ENCODE results near the gene RIMBP2.

Gene RIMBP2

DNA sequence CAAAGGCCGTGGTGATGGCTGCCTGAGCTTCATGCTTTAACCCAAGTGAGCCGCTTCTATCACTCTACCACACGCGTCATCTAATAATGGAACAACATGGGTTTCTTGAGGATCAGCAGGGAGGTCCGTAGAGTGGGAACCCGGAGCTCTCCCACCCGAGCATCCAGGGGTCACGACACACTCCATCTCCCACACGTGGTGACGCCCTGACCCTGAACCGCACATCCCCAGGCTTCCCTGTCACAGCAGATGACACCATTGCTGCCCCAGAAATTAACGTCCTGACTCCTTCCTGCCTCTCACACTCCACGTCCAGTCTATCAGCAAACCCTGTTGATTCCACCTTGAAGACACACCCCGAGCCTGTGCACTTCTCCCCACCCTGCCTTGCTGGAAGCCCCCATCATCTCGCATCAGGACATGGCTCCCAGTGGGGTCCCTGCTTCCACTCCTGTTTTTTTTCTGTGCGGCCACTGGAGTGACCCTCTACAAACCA lies 215.2 kb downstream of the RIMBP2 start:
- H3K36me3 ChIP-seq (ENCODE audit: control insufficient read depth, insufficient read depth, low read length): no peaks in the 10 kb centered on the region
- H3K9ac ChIP-seq: no peak overlapping the region
- H2AFZ ChIP-seq: no peak overlapping the region
- H3K4me3 ChIP-seq (ENCODE audit: low read depth, low read length): no peak overlapping the region
- TF ChIP-seq, protein P1, sequence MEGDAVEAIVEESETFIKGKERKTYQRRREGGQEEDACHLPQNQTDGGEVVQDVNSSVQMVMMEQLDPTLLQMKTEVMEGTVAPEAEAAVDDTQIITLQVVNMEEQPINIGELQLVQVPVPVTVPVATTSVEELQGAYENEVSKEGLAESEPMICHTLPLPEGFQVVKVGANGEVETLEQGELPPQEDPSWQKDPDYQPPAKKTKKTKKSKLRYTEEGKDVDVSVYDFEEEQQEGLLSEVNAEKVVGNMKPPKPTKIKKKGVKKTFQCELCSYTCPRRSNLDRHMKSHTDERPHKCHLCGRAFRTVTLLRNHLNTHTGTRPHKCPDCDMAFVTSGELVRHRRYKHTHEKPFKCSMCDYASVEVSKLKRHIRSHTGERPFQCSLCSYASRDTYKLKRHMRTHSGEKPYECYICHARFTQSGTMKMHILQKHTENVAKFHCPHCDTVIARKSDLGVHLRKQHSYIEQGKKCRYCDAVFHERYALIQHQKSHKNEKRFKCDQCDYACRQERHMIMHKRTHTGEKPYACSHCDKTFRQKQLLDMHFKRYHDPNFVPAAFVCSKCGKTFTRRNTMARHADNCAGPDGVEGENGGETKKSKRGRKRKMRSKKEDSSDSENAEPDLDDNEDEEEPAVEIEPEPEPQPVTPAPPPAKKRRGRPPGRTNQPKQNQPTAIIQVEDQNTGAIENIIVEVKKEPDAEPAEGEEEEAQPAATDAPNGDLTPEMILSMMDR (IDR thresholded peaks at IDR 0.05): no peak
- no peaks in the 10 kb centered on the region for H3K79me2 ChIP-seq
- H3K27me3 ChIP-seq (ENCODE audit: control insufficient read depth, insufficient read depth, low read length): no peaks in the 10 kb centered on the region
- no peak overlapping the region for H3K27ac ChIP-seq
- H3K4me1 ChIP-seq: peaks cover 20% of the 10 kb centered on the region
- no peak overlapping the region for H3K4me2 ChIP-seq (ENCODE audit: low read length)
- H3K9me3 ChIP-seq (ENCODE audit: control insufficient read depth, low read length): no peaks in the 10 kb centered on the region

DNA sequence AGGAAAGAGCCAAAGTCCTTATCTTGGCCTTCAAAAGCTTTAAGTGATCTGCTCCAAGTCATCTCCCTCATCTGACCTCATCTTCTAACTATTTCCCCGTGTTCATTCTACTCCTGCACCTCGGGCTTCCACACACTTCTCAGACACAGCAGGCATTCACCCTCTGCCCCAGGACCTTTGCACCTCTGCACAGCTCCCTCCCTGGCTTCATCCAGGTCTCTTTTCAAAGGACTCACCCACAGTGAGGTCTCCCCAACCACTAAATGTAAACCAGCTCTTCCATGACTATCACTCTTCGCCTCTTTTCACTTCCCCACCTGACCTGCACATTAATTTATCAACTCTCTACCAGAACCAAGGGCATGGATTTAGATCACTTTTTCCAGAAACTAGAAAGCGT lies 216.6 kb downstream of the RIMBP2 start:
- H2AFZ ChIP-seq: no peak overlapping the region
- H3K79me2 ChIP-seq: no peaks in the 10 kb centered on the region
- TF ChIP-seq, protein P1 (IDR thresholded peaks at IDR 0.05): no peak
- peaks cover 25% of the 10 kb centered on the region for H3K4me1 ChIP-seq
- no peaks in the 10 kb centered on the region for H3K27me3 ChIP-seq (ENCODE audit: control insufficient read depth, insufficient read depth, low read length)
- no peaks in the 10 kb centered on the region for H3K9me3 ChIP-seq (ENCODE audit: control insufficient read depth, low read length)
- no peak overlapping the region for H3K9ac ChIP-seq
- H3K4me2 ChIP-seq (ENCODE audit: low read length): no peak overlapping the region
- no peak overlapping the region for H3K27ac ChIP-seq
- no peak overlapping the region for H3K4me3 ChIP-seq (ENCODE audit: low read depth, low read length)
- no peaks in the 10 kb centered on the region for H3K36me3 ChIP-seq (ENCODE audit: control insufficient read depth, insufficient read depth, low read length)

DNA sequence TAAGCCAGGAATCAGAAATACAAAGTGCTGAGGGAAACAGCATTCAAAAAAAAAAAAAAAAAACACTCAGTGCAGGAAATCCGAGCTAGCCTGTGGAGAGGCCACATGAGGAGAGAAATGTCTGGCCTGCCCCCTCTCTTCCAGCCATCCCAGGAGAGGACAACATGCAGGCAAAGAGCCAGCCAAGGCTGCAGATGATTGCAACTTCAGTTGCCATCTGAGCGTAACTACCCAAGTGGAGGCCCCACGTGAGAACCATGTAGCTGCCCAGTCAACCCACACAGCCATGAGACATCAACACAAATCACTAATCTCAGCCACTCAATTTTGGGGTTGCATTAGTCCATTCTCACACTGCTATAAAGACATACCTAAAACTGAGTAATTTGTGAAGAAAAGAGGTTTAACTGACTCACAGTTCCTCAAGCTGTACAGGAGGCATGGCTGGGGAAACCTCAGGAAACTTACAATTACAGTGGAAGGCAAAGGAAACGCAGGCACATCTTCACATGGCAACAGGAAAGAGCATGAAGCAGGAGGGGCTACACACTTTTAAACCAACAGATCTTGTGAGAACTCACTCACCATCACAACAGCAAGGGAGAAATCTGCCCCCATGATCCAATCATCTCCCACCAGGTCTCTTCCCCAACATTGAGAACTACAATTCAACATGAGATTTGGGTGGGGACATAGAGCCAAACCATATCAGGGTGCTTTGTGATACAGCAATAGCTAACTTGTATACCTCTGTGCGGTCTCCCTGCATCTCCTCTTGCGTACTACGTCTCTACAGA lies 217.3 kb downstream of the RIMBP2 start:
- TF ChIP-seq, protein P1 (IDR thresholded peaks at IDR 0.05): peak; percentile 12
- Histone ChIP-seq H3K27ac (peak overlapping the region; percentile 77), H3K4me3 (ENCODE audit: low read depth, low read length) (no peak overlapping the region), H3K9me3 (ENCODE audit: control insufficient read depth, low read length) (no peaks in the 10 kb centered on the region), H3K36me3 (ENCODE audit: control insufficient read depth, insufficient read depth, low read length) (no peaks in the 10 kb centered on the region), H3K79me2 (no peaks in the 10 kb centered on the region), H3K4me1 (peaks cover 25% of the 10 kb centered on the region), H3K27me3 (ENCODE audit: control insufficient read depth, insufficient read depth, low read length) (no peaks in the 10 kb centered on the region), H3K9ac (no peak overlapping the region), H3K4me2 (ENCODE audit: low read length) (no peak overlapping the region), H2AFZ (no peak overlapping the region)

DNA sequence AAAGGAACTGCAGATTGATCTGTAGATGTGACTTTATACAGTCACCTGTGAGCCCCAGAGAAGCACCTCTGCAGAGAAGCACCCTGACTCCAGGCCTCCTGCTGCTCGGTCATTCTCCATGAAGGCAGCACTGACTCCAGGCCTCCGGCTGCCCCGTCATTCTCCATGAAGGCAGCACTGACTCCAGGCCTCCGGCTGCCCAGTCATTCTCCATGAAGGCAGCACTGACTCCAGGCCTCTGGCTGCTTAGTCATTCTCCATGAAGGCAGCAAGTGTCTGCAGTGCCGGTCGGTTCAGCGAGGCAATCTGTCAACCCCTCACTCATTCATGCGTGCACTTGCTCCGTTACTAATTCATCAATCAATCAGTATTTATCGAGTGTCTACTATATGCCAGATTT lies 218.1 kb downstream of the RIMBP2 start:
- peak overlapping the region; percentile 62 for H2AFZ ChIP-seq
- H3K36me3 ChIP-seq (ENCODE audit: control insufficient read depth, insufficient read depth, low read length): no peaks in the 10 kb centered on the region
- peaks cover 27% of the 10 kb centered on the region for H3K4me1 ChIP-seq
- peak overlapping the region; percentile 77 for H3K27ac ChIP-seq
- H3K27me3 ChIP-seq (ENCODE audit: control insufficient read depth, insufficient read depth, low read length): no peaks in the 10 kb centered on the region
- no peaks in the 10 kb centered on the region for H3K9me3 ChIP-seq (ENCODE audit: control insufficient read depth, low read length)
- no peaks in the 10 kb centered on the region for H3K79me2 ChIP-seq
- no peak overlapping the region for H3K4me2 ChIP-seq (ENCODE audit: low read length)
- H3K9ac ChIP-seq: no peak overlapping the region
- no peak overlapping the region for H3K4me3 ChIP-seq (ENCODE audit: low read depth, low read length)
- TF ChIP-seq, protein P1 (IDR thresholded peaks at IDR 0.05): no peak

DNA sequence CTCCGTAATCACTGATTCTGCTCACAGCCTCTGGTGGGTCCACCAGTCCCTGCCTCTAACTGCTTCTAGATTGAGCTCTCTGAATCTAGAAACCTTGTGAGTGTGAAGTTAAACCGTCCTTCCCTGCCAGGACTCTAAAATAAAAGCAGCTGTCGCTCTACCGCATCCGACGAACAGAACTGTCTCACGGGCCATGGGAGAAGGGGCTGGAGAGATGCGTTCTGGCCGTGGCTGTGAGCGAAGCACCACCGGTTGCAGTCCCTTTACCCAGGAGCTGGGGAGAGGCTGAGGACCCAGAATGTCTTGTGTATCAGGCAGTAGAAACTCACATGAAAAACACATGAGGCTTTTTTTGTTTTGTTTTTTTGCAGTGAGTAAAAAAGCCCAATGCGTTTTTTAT lies 218.8 kb downstream of the RIMBP2 start:
- H3K4me1 ChIP-seq: peaks cover 27% of the 10 kb centered on the region
- H3K27me3 ChIP-seq (ENCODE audit: control insufficient read depth, insufficient read depth, low read length): no peaks in the 10 kb centered on the region
- H3K36me3 ChIP-seq (ENCODE audit: control insufficient read depth, insufficient read depth, low read length): no peaks in the 10 kb centered on the region
- H3K79me2 ChIP-seq: no peaks in the 10 kb centered on the region
- no peak overlapping the region for H3K9ac ChIP-seq
- H3K4me2 ChIP-seq (ENCODE audit: low read length): no peak overlapping the region
- no peaks in the 10 kb centered on the region for H3K9me3 ChIP-seq (ENCODE audit: control insufficient read depth, low read length)
- H3K27ac ChIP-seq: peak overlapping the region; percentile 77
- no peak overlapping the region for H2AFZ ChIP-seq
- H3K4me3 ChIP-seq (ENCODE audit: low read depth, low read length): no peak overlapping the region
- TF ChIP-seq, protein P1 (IDR thresholded peaks at IDR 0.05): no peak

All from parathyroid adenoma (tissue), 2 donors.